SIG-M5 treated with dmso at 0.1 percent for 504 hours (cell line): Measurements from ENCODE around the gene S100A5.
A peak's percentile ranks its signal among the peaks of the same experiment; 100 is the strongest.

Source experiments
- DNase-seq: peaks from one replicate; lab custom pipeline; 2025; ENCODE audit not compliant: unreplicated experiment; lab: John Stamatoyannopoulos, UW

S100A5 gene

DNA sequence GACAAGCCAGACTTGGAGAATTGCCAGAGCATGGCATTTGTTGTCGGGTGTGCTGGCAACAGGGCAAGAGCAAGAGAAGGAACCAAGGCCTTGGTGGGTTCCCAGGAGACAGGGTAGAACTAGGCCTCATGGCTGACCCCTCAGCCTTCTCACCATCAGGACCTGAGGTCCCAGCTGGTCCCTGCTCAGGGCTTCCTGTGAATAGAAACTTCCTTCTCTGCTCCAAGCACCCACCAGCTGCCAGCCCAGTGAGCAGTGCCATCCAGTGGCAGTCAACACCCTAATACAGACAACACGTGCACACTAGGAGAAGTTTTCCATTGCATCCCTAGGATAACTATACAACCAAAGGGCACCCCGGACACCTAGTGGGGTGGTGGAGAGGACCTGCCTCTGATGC lies 27.7 kb downstream of the S100A5 start:
- peak; percentile 21 for DNase-seq

DNA sequence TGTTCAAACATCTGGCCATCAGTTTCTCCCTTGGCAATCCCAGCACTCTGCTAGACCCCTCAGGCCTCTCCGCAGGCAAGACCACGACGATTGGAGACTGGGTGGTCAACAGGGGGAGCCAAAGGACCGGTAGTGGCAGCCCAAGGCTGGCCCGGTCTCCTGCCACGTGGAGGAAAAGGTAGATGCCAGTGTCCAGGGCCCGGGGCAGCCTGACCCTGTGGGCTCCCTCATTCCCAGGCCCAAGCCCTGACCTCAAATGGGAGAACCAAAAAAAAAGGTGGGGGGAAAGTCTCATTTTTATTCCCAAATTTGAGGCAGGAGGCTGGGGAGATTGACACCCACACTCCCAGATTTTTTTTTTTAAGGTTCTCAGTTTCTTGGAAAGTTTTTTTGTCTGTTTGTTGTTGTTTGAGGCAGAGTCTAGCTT lies 29.7 kb downstream of the S100A5 start:
- peak; percentile 61 for DNase-seq

DNA sequence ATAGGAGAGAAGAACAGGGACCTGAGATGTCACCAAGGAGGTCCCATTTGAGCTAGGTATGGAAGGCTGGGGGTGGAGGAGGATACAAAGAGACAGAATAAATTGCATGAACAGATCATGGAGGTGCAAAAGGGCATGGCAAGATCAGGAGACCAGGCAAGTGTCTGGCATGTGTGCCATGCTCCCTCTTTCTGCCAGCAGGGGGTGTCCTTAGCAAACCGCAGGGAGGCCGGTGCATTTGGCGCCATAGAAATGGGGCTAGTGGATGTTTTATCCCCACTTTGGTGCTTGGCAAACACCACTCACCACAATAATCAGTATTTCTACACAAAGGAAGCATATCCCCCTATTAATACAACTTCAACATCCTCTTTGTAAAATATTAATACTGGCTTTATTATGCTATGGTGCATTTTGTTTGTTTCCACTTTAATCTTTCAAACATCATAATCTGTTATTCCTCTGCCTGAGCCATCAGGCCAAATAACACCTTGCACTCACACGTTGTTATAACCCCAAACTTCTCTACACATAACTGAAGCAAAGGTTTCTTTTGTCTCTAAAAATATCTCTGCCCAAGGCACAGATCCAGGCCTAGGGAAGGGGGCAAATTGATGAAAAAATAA lies 30.9 kb downstream of the S100A5 start:
- DNase-seq: peak; percentile 76

DNA sequence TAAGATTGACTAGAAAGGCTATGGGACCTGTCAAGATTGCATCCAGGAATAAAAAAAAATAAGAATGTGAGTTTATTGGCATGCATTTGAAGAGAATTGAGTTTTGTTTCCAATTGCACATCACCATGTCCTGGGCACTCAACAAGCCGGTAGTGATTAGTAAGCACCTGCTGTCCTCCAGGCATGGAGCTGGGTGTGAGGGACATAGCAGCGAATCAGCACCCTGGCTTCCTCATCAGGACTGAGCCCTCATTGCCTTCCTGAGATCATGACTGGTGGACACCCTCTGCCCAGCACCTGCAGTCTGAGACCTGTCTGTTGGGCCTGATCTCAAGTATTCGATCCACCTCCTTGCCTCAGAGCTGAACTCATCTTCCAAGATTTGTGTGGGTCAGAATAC lies 31.7 kb downstream of the S100A5 start:
- DNase-seq: no peak

DNA sequence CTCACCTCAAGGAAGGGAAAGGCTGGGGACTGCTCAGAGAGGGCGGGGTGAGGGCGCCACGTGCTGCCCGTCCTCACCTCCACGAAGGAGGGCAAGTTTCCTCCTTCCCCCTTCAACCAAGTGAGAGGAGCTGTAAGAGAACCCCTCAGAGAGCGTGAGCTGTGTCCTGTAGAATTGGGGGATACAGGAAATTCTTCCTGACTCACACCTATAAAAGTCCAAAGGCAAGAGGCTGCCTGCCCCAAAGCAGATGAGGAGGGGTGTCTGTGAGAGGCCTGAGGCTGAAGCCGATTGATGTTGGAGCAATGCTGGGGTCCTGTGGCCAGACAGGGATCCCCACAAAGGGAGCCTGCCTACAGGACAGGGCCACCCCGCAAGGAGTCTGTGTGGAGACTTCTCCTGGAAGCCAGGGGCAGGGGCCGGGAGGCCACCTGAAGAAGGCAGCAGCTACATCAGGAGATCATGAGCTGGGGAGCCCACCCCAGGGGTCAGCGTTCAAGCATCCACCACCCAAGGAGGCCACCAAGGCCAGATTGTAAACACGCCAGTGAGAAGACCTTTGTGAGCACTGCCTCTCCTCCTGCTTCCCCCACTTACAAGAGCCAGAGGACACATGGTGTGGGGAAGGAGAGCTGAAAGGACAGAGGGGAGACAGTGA lies 32.7 kb downstream of the S100A5 start:
- DNase-seq: no peak

DNA sequence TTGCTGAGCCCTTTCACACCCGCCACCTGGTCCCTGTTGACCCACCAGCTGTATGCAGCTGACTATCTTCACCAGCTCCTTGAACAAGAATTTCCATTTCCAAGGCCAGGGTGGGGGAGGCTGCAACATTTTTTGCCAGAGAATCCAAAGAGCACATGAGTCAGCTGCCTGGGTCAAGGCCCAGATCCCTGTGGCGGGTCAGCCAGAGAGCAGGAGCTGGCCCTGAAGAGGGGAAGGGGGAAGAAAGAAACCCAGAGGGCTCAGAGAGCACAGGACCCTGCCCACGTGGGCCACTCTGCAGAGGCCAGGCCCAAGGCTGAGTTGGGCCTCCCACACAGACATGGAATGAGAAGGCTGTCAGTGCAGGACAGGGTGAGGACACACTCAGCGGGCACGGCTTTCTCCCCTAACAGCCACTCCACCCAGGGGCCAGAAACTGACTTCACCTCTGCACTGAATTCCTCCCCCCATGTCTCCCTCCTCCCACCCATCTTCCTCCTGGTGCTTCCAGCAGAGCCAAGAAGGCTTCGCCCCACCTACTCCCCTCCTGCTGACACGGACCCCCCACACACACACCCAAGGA lies 33.8 kb downstream of the S100A5 start:
- DNase-seq: no peak

DNA sequence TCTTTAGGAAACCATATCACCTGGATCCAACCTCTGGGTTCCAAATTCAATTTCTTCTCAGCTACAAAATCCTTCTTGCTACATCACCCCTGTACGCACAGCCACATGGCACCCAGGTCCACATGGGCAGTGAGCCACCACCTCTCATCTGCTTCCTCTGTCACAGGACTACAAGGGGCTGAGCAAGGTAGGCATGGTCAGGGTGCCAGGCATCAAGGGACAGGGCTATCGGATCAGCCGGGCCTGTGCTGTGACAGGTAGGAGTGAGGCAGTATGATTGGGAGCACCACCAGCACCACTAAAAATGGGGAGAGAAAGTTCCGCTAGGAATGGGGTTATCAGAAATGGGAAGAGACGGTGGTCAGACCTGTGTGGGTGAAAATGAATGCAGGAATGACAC lies 34.3 kb downstream of the S100A5 start:
- no peak for DNase-seq

DNA sequence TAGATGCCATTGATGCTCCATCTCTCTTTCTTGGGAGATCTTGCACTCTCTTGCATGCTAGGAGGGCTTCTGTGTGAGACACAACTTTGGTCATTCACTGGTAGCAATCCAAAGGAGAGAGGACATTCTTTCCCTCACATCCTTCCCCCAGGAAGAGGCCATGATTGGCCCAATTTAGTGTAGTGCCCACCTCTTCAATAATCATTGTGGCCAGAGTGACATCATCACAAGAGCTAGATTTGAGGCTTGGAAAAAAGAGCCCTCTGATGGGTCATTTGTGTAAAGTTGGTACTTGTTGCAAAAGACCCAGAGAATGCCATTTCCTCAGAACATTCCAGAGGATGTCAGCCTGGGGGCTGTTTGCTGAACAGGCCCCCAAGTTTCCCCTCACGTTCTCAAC lies 35.2 kb downstream of the S100A5 start:
- no peak for DNase-seq

DNA sequence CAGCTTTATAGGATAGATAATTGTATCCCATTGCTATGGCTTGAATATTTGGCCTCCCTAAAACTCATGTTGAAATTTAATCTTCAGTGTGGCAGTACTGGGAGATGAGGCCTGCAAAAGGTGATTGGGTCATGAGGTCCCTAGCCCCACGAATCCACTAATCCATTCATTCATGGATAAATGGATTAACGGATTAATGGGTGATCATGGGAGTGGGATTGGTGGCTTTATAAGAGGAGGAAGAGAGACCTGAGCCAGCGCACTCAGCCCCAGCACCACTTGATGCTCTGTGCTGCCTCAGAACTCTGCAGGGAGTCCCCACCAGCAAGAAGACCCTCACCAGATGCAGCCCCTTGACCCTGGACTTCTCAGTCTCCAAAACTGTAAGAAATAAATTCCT lies 37.0 kb downstream of the S100A5 start:
- DNase-seq: no peak

DNA sequence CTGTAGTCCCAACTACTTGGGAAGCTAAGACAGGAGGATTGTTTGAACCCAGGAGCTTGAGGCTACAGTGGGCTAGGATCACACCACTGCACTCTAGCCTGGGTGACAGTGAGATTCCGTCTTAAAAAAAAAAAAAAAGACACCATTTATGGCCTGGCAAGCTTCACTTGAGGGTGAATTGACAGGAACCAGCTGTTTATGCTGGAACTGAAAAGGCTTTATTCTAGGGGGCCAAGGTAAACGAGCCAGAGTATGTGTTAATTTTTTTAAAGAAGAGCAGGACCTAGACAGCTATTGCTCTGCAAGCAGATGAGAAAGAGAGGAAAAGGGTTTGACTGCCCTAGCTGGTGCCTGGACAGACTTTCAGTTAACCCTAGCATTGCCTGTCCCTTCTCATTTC lies 42.0 kb downstream of the S100A5 start:
- no peak for DNase-seq

DNA sequence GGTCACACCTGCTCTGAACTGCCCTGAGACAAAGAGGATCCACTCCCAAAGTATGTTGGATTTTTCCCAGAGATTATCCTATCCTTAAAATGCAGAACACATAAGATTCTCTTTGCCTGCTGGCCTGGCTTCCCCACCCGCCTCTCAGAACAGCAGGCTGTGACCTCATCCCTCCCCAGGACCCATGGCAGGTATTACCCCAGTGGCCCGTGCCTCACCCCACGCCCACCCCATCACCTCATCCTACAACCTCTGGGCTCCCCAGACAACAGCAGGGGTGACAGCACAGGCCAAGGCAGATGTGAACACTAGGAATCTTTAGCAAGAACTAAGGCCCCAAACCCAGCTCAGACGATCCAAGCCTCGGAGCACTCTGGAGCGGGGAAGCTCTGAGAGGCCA lies 45.2 kb downstream of the S100A5 start:
- no peak for DNase-seq

DNA sequence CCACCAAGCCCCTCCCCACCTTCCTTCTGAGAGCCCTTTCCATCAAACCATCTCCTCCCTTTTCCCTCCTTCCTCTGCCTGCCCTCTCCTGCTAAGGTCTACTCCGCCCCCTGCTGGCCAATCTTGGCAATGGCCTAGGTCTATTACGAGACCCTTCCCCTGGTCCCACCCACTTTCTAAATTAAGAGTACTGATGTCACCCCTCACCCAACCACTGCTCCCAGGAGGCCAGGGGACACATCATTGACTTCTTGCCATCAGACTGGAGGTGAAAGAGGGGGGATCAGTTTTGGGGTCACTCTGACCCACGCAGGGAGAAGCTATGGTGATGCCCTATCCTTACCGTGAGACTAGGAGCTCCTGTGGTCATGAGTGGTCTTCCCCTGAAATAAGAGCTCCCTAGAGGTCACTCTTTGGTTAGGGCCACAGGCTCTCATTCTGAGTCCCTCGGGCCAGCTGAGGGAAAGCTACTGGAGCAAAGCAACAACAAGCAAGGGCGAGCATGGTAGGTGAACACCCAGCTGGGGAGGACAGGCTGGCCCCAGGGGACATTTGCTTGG lies 45.7 kb downstream of the S100A5 start:
- peak; percentile 75 for DNase-seq

DNA sequence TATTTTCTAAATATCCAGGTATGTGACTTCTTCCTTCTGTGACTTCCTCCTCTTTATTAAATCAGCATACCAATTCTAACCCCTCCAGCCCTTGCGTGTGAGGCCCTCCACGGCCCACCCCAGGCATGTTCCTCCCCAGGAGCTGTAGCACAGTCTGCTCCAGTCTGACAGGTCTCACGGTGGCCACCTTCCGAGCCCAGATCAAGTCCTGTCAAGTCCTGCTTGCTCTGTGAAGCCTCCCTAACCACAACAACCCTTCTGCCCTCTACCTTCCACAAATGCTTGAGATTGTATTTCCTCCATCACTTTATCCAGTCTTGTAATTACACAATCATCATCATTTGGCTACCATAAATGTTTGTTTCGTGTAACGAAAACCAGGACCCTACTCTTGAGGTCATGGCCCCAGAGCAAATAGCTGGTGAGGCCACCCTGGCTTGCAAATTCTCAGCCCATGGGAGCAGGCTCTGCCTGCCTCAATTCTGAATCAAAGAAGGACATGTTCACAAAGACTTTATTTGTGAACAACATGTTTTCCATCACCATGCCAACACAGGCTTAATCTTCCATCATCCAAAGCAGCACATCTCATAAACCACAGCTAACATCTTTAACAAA lies 47.3 kb downstream of the S100A5 start:
- no peak for DNase-seq

DNA sequence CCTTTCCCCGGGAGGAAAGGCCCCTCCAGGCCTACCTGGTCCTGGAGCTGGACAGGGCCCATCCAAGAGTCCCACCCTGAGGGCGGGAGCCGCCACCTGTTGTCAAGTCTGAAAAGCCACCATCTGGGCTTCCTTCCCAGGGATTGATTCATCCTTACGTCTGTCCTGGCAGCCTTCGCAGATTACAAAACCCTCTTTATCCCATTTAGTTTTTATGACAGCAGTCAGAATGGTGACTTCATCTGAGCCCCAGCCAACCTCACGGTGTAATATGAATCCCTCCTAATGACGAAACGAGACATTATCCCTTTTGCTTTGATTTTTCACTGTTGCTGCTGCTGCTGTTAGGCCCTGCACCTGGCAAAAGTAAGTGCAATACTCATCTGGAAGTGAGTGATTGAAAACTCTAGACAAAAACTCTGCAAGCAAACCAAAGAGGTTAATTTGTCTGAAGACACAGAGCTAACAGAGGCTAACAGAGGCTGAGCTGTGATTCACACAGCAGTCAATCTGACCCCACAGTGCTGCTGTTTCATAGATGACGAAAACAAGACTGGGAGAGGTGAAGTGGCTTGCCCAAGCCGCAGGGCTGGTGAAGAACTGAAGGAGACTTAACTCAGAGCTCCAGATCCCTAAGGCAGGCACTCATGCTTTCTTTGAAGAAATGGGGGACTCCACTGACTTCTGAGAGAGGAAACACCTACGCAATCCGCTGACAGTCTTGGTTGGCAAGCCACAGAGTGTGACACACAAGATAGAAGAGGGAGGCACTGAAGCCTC lies 50.3 kb downstream of the S100A5 start:
- peak; percentile 97 for DNase-seq

DNA sequence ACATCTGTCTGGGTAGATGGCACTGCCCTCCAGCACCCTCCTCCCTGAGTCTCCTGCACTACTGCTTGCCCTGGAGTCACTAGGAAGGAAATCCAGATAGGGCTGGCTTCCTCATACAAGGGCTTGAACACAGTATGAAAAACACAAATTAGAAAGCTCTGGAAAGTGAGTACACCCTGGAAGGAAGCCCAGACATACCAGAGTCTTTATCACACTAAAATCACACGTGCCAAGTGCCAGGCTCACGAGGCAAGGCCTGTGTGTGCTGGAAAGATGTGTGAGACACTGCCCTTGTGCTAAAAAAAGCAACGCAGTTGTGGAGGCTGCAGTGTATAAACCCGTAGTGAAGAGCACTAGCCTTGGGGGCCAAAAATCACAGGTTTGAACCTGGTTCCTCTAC lies 52.0 kb downstream of the S100A5 start:
- no peak for DNase-seq

DNA sequence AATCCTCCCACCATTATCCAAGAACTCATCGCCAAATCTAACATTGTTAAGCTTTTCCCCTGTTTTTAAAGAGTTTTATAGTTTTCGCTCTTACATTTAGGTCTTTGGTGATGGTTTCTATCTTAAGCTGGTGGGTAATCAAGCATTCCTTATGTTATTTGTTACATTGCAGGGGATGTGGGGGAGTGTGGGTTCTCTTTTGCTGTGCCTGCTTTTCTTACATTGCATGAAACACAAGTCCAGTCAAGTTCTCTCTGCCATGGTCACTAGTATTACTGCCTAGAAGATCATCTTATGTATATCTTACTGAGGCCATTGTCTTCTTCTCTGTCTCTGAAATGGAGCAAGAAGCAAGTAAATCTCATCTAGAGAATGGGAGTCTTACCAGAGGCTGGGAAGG lies 53.0 kb downstream of the S100A5 start:
- DNase-seq: no peak
